Measurements from ENCODE around the gene GAGE1. TPM values are rescaled to one million over a fixed set of nuclear protein-coding genes. Genes with fewer than 3 reads are reported as not detected.
A peak's percentile ranks its signal among the peaks of the same experiment; 100 is the strongest.
"Not testable (repeated sequence)": the region's sequence is repeated elsewhere in the genome, so short reads cannot be mapped to it uniquely, and the experiment has no call there.

Gene GAGE1
- not detected for total RNA-seq

- DNase-seq (ENCODE audit: low spot score); ATAC-seq (ENCODE audit: low FRiP score): not testable (repeated sequence)
These were observed at the start of gene GAGE1 for GRCh38 chrX:49598720-49599119. Gene GAGE1, plus strand, starts transcription at chrX:49599020. Its CDS starts 1,155 bp downstream, at chrX:49600175.

GRCh38 chrX:49550989-49551388 lies 47.8 kb upstream of the GAGE1 start, which contains the start of gene GAGE12E:
Gene GAGE12E, plus strand, starts transcription at chrX:49551289. Its CDS starts 1,155 bp downstream, at chrX:49552444.
- not testable (repeated sequence) for DNase-seq (ENCODE audit: low spot score); ATAC-seq (ENCODE audit: low FRiP score)

- not testable (repeated sequence) for DNase-seq (ENCODE audit: low spot score); ATAC-seq (ENCODE audit: low FRiP score)
These were observed 38.3 kb upstream of the GAGE1 start, which contains the start of gene GAGE12F for GRCh38 chrX:49560542-49560941. Gene GAGE12F, plus strand, starts transcription at chrX:49560842. Its CDS starts 1,155 bp downstream, at chrX:49561997.

- DNase-seq (ENCODE audit: low spot score), result peak; percentile 22
- not testable (repeated sequence) for ATAC-seq (ENCODE audit: low FRiP score)
These were observed 30.1 kb upstream of the GAGE1 start for GRCh38 chrX:49568728-49569127.

GRCh38 chrX:49569152-49569551 lies 29.7 kb upstream of the GAGE1 start:
- DNase-seq (ENCODE audit: low spot score); ATAC-seq (ENCODE audit: low FRiP score): not testable (repeated sequence)

GRCh38 chrX:49570100-49570499 lies 28.7 kb upstream of the GAGE1 start, which contains the start of gene GAGE12G:
Gene GAGE12G, plus strand, starts transcription at chrX:49570400. Its CDS starts 1,155 bp downstream, at chrX:49571555.
- not testable (repeated sequence) for DNase-seq (ENCODE audit: low spot score); ATAC-seq (ENCODE audit: low FRiP score)

- ATAC-seq (ENCODE audit: low FRiP score); DNase-seq (ENCODE audit: low spot score): not testable (repeated sequence)
These were observed 19.2 kb upstream of the GAGE1 start, which contains the start of gene GAGE12H for GRCh38 chrX:49579649-49580048. Gene GAGE12H, plus strand, starts transcription at chrX:49579949. Its CDS starts 1,155 bp downstream, at chrX:49581104.

GRCh38 chrX:49589196-49589595 lies 9.6 kb upstream of the GAGE1 start, which contains the start of gene GAGE2A:
Gene GAGE2A, plus strand, starts transcription at chrX:49589496. Its CDS starts 1,155 bp downstream, at chrX:49590651.
- DNase-seq (ENCODE audit: low spot score), result not testable (repeated sequence)

GRCh38 chrX:49589769-49590478 lies 8.9 kb upstream of the GAGE1 start:
- not testable (repeated sequence) for DNase-seq (ENCODE audit: low spot score)

More at GRCh38 chrX:49589196-49589595, 9.6 kb upstream of the GAGE1 start, which contains the start of gene GAGE2A:
- ATAC-seq (ENCODE audit: low FRiP score), result not testable (repeated sequence)

GRCh38 chrX:49590488-49590887 lies 8.3 kb upstream of the GAGE1 start:
- not testable (repeated sequence) for ATAC-seq (ENCODE audit: low FRiP score)

More at GRCh38 chrX:49589769-49590478, 8.9 kb upstream of the GAGE1 start:
- not testable (repeated sequence) for ATAC-seq (ENCODE audit: low FRiP score)

GRCh38 chrX:49610718-49611310 lies 12.0 kb downstream of the GAGE1 start:
- ATAC-seq (ENCODE audit: low FRiP score) (no peak), DNase-seq (ENCODE audit: low spot score) (no peak)
- no peak for TF ChIP-seq CTCF (IDR thresholded peaks at IDR 0.05)

More at GRCh38 chrX:49590488-49590887, 8.3 kb upstream of the GAGE1 start:
- DNase-seq (ENCODE audit: low spot score), result not testable (repeated sequence)

- TF ChIP-seq CTCF (IDR thresholded peaks at IDR 0.05), result no peak
- ATAC-seq (ENCODE audit: low FRiP score) (no peak), DNase-seq (ENCODE audit: low spot score) (no peak)
These were observed 19.8 kb downstream of the GAGE1 start for GRCh38 chrX:49618574-49618973.
